ENCODE measurements around the gene ITGAV.

- TF ChIP-seq CTCF (IDR thresholded peaks at IDR 0.05) (no peak), EZH2 (IDR thresholded peaks at IDR 0.05) (no peak)
Measured at GRCh38 chr2:186610785-186611184, 20.9 kb downstream of the ITGAV start.
